GM10266 (cell line): ENCODE data around the gene HERPUD1.
A peak's percentile ranks its signal among the peaks of the same experiment; 100 is the strongest.

Experiments used
- DNase-seq: peaks from one replicate; pipeline ENCODE4 v3.0.0; 2012; ENCODE audit errors: extremely low spot score
- CTCF ChIP-seq: IDR thresholded peaks from 2 replicates; pipeline ENCODE4 v1.5.1; 2012; ENCODE audit warnings: mild to moderate bottlenecking, low read depth; ENCODE audit not compliant: control insufficient read depth, insufficient read depth; ENCODE audit errors: missing control alignments

Gene HERPUD1

DNA sequence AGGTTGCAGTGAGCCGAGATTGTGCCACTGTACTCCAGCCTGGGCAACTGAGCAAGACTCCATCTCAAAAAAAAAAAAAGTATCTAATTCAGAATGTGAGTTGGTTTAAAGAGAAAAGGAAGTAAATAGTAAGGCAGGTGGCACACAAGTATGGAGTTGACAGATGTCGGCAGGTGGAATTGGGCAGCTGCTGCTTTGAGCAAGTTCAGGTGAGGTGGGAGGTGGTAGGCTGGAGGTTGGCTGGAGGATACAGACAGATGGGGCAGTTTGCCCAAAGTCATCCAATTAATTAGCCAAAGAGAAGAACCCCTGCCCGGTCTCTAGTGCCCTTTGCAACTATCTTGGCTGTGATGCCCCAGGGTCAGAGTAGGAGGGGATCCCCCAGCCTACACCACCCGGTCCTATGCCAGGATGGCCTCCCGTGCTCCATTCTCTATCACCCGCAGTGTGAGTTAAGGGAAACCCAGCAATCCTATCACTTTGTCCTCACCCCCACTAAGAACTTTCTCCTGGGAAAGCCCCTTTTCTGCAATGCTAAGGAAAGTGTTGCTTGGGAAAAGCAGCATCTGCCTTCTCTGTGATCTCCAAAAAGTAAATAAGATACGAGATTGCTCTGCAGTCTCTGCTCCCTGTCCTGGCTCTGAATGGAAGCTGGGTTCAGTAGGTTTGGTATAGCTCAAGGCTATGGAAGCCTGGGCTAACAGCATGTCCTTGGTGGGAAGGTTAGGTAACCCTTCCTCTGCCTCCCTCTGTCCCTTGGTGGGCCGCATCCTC is 34.7 kb upstream of the HERPUD1 start:
- no peak for TF ChIP-seq CTCF
- no peak for DNase-seq

DNA sequence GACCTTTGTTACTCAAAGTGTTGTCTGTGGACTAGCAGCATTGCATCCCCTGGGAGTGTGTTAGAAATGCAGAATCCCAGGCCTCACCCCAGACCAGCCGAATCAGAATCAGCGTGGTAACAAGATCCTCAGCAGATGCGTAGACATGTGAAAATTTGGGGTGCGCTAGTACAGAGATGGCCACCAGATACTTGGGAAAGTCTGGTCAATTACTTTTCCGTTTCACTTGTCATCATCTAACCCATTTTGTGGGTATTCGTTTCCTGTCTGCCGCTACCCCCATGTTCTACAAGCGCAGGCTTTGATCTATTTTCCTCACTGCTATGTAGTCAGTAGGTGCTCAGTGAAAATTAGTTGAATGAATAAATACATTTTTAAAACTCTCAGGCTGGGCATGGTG is 33.1 kb upstream of the HERPUD1 start:
- TF ChIP-seq CTCF, result no peak
- DNase-seq, result peak; percentile 61

DNA sequence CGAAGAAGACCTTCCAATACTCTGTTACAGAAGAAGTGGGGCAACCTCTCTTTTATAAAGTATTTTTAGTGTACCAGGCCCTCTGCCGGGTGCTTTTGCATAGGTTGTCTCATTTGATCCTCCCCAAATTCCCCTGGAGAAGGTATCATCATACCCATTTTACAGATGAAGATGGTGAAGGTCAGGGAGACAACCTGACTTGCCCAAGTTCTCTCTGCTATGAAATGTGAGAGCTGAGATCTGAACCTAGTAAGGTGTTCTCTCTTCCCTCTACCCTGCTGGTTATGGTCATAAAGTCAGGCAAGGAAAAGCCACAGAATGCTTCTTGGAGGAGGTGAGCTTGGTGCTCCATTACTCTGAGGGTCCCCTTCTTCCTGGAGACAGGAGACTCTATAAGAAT is 28.1 kb upstream of the HERPUD1 start:
- no peak for TF ChIP-seq CTCF
- DNase-seq, result no peak

- TF ChIP-seq CTCF, result no peak
- DNase-seq, result no peak
These were observed 24.5 kb upstream of the HERPUD1 start for GRCh38 chr16:56907401-56907800.

DNA sequence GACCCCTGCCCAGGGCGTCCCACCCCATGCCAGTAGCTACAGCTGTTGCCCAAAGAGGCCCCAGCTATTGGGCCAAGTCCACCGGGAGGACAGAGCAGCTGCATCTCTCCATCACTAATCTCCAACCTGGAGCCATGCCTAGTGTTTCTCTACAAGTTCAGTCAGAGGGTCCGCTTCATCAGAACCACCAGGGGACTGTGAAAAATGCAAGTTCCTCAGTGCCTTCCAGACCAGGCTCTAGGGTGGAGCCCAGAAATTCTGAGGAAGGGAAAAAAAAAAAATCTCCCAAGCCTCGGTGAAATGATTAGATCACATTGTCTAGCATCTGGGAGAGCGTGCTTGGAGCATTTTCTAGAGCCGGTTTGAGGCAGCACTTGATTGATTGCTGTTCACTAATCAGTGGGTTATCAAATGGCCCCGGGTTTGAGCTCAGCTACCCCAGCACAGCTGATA is 22.4 kb upstream of the HERPUD1 start:
- TF ChIP-seq CTCF, result no peak
- DNase-seq, result no peak

- TF ChIP-seq CTCF, result no peak
- no peak for DNase-seq
These were observed 21.8 kb upstream of the HERPUD1 start for GRCh38 chr16:56910112-56910511.
